A549 (cell line): ENCODE measurements around the gene DYNLT2B. TPM values are rescaled to one million over a fixed set of nuclear protein-coding genes. Genes with fewer than 3 reads are reported as not detected.

ENCODE experiments used
- ATAC-seq, 2 experiments: fragments of 200-7000 bp in 1 of 2; fragments of >200 bp in 1 of 2; cut with Nextera tagmentation in 1 of 2; cut with Tn5 transposase in 1 of 2; 3 replicates each; pipeline versions ENCODE4 v1.8.0 to v1.9.1; 2018 to 2020; ENCODE audit warnings: mild to moderate bottlenecking in 1 of 2, moderate library complexity in 1 of 2
- CTCF ChIA-PET: fragments of 300-600 bp; sonication (Branson Sonifier 250); formaldehyde crosslinking; extraction: SDS; loops from one replicate; lab custom pipeline; 2021; ENCODE audit warnings: antibody characterized with exemption, inconsistent platforms; lab: Yijun Ruan, JAX
- POLR2A ChIA-PET: fragments of 350-600 bp; formaldehyde crosslinking; extraction: SDS; loops from one replicate; lab custom pipeline; 2021; ENCODE audit warnings: antibody characterized with exemption, inconsistent platforms; lab: Yijun Ruan, JAX
- DNase-seq, 2 experiments: peaks; one replicate each; pipeline versions ENCODE4 v3.0.0 to v3.0.0-alpha.2; 2011 to 2016; ENCODE audit warnings: low read depth in 1 of 2, low spot score in 1 of 2
- FAIRE-seq: peaks from 2 replicates; lab custom pipeline; 2011; peaks lifted over from hg19 to GRCh38; lab: Jason Lieb, UNC
- H3K27ac ChIP-seq, 2 experiments: fragments of >200 bp; sonication (Bioruptor Twin); formaldehyde crosslinking; 3 replicates each; pipeline ENCODE4 v1.5.1; 2016 to 2017
- H3K4me1 ChIP-seq: fragments of >200 bp; sonication (Bioruptor Twin); formaldehyde crosslinking; 3 replicates; pipeline ENCODE4 v1.6.1; 2016
- H3K4me2 ChIP-seq: fragments of >200 bp; sonication (Bioruptor Twin); formaldehyde crosslinking; 3 replicates; pipeline ENCODE4 v1.6.1; 2016
- H3K4me3 ChIP-seq: fragments of >200 bp; sonication (Bioruptor Twin); formaldehyde crosslinking; 3 replicates; pipeline ENCODE4 v1.5.1; 2016
- H3K9me3 ChIP-seq: fragments of >200 bp; sonication (Bioruptor Twin); formaldehyde crosslinking; 3 replicates; pipeline ENCODE4 v1.6.1; 2016
- ATOH8 ChIP-seq: fragments of 250-450 bp; sonication (Bioruptor Pico); IDR thresholded peaks from 2 replicates; pipeline ENCODE4 v1.5.0; 2020; ENCODE audit warnings: low read depth, mild to moderate bottlenecking, moderate library complexity
- BCL3 ChIP-seq: fragments of >200 bp; sonication (Bioruptor Twin); formaldehyde crosslinking; IDR thresholded peaks from 3 replicates; pipeline ENCODE4 v1.6.1; 2016
- CEBPB ChIP-seq, 2 experiments: fragments of >200 bp in 1 of 2; sonication (Bioruptor Twin) in 1 of 2; formaldehyde crosslinking in 1 of 2; IDR thresholded peaks; 2 replicates each; pipeline ENCODE4 v1.6.1; 2012 to 2016
- CHD4 ChIP-seq: fragments of 200-600 bp; sonication (generic); IDR thresholded peaks from 2 replicates; pipeline ENCODE4 v1.6.1; 2016; ENCODE audit warnings: antibody characterized with exemption, mild to moderate bottlenecking, borderline replicate concordance
- E2F6 ChIP-seq: IDR thresholded peaks from 2 replicates; pipeline ENCODE4 v1.6.1; 2012; ENCODE audit warnings: low read depth, borderline replicate concordance
- EHF ChIP-seq: fragments of 250-450 bp; sonication (Bioruptor Pico); IDR thresholded peaks from 2 replicates; pipeline ENCODE4 v1.5.0; 2020; ENCODE audit warnings: mild to moderate bottlenecking
- ELK1 ChIP-seq: fragments of 150-350 bp; IDR thresholded peaks from 2 replicates; pipeline ENCODE4 v1.6.1; 2014; ENCODE audit warnings: low read depth, mild to moderate bottlenecking, low read length
- EP300 ChIP-seq, 2 experiments: fragments of >200 bp; sonication (Bioruptor Twin); formaldehyde crosslinking; IDR thresholded peaks; 2 replicates in 1 of 2; 3 replicates in 1 of 2; pipeline ENCODE4 v1.6.1; 2016 to 2017
- FOSB ChIP-seq: fragments of 250-450 bp; sonication (Bioruptor Pico); IDR thresholded peaks from 2 replicates; pipeline ENCODE4 v1.5.0; 2020; ENCODE audit warnings: mild to moderate bottlenecking, moderate library complexity
- FOSL2 ChIP-seq, 2 experiments: fragments of 450-650 bp in 1 of 2; fragments of >200 bp in 1 of 2; sonication (Bioruptor Twin) in 1 of 2; formaldehyde crosslinking; IDR thresholded peaks; 2 replicates each; pipeline versions ENCODE4 v1.5.0 to v1.6.1; 2016 to 2020; ENCODE audit warnings: mild to moderate bottlenecking in 1 of 2, moderate library complexity in 1 of 2
- JUN ChIP-seq, 2 experiments: fragments of >200 bp; sonication (Bioruptor Twin); formaldehyde crosslinking; IDR thresholded peaks; 2 replicates in 1 of 2; 3 replicates in 1 of 2; pipeline ENCODE4 v1.6.1; 2016 to 2017
- KDM1A ChIP-seq: fragments of 200-600 bp; sonication (generic); IDR thresholded peaks from 2 replicates; pipeline ENCODE4 v1.6.1; 2016; ENCODE audit warnings: low read depth, mild to moderate bottlenecking
- MAFK ChIP-seq: fragments of 450-650 bp; IDR thresholded peaks from 2 replicates; pipeline ENCODE4 v1.6.1; 2014; ENCODE audit not compliant: partially characterized antibody
- MAX ChIP-seq: IDR thresholded peaks from 2 replicates; pipeline ENCODE4 v1.6.1; 2012
- MAZ ChIP-seq: fragments of 150-350 bp; IDR thresholded peaks from 2 replicates; pipeline ENCODE4 v1.6.1; 2014; ENCODE audit warnings: antibody characterized with exemption, low read depth, low read length, borderline replicate concordance
- NR3C1 ChIP-seq: fragments of >200 bp; sonication (Bioruptor Twin); formaldehyde crosslinking; IDR thresholded peaks from 3 replicates; pipeline ENCODE4 v1.6.1; 2017
- PBX3 ChIP-seq: IDR thresholded peaks from 2 replicates; pipeline ENCODE4 v1.6.1; 2012
- POLR2A ChIP-seq: IDR thresholded peaks from 2 replicates; pipeline ENCODE4 v1.6.1; 2012; ENCODE audit warnings: mild to moderate bottlenecking, low read length
- POLR2AphosphoS2 ChIP-seq: conservative IDR thresholded peaks from 2 replicates; pipeline ENCODE4 v1.6.1; 2012; ENCODE audit warnings: low read length, improper control_type of control experiment, inconsistent platforms
- RARB ChIP-seq: fragments of 250-450 bp; sonication (Bioruptor Pico); IDR thresholded peaks from 2 replicates; pipeline ENCODE4 v1.8.0; 2021; ENCODE audit warnings: mild to moderate bottlenecking, moderate library complexity
- REST ChIP-seq: fragments of 200-600 bp; sonication (generic); IDR thresholded peaks from 2 replicates; pipeline ENCODE4 v1.6.1; 2016; ENCODE audit warnings: antibody characterized with exemption, mild to moderate bottlenecking, moderate library complexity
- SMC3 ChIP-seq: fragments of >200 bp; sonication (Bioruptor Twin); formaldehyde crosslinking; IDR thresholded peaks from 3 replicates; pipeline ENCODE4 v1.6.1; 2018; ENCODE audit warnings: inconsistent platforms
- SREBF2 ChIP-seq: fragments of 450-650 bp; IDR thresholded peaks from 2 replicates; pipeline ENCODE4 v1.6.1; 2014; ENCODE audit warnings: mild to moderate bottlenecking, moderate library complexity
- TFCP2L1 ChIP-seq: fragments of 250-450 bp; sonication (Bioruptor Pico); IDR thresholded peaks from 2 replicates; pipeline ENCODE4 v1.5.0; 2021; ENCODE audit warnings: mild to moderate bottlenecking
- USF2 ChIP-seq: fragments of 450-650 bp; IDR thresholded peaks from 2 replicates; pipeline ENCODE4 v1.6.1; 2014; ENCODE audit warnings: antibody characterized with exemption
- WGBS: methylation state at CpG from one replicate; pipeline ENCODE4 v1.1.6; 2017; ENCODE audit errors: missing lambda C conversion rate; 5-methylcytosine and 5-hydroxymethylcytosine counted together
- polyA plus RNA-seq, 4 experiments: library from polyadenylated mRNA; depleted of rRNA in 3 of 4; stranded (reverse); fragments of >200 nt; fragmentation: RNase III in 1 of 4; extraction: RNeasy Plus Mini Kit Qiagen cat#74134 plus additional on column Dnase treatment in 1 of 4; gene quantifications; 2 replicates in 3 of 4; 3 replicates in 1 of 4; pipeline ENCODE4 v1.2.3, GENCODE V29; 2011 to 2017

The DYNLT2B gene
- polyA plus RNA-seq, 2 of the 4 experiments (the other 2 are of a cell fraction): 34.7 to 34.9 TPM

GRCh38 chr3:196323691-196324090, 5.7 kb upstream of the DYNLT2B start:
- Histone ChIP-seq H3K9me3 (no peaks in the 10 kb centered on the region), H3K27ac (no peak overlapping the region), H3K4me3 (no peak overlapping the region), H3K4me1 (no peaks in the 10 kb centered on the region), H3K4me2 (no peak overlapping the region)
- WGBS: 84% methylated on average over 11 of the region's 11 CpGs
- TF ChIP-seq REST: no peak
- TF ChIP-seq ATOH8 (CRISPR knock-in tag): no peak
- TF ChIP-seq EHF: no peak
- no peak for TF ChIP-seq NR3C1
- TF ChIP-seq CEBPB (IDR thresholded peaks at IDR 0.05): no peak
- TF ChIP-seq MAX: no peak
- no peak for TF ChIP-seq USF2
- no peak for TF ChIP-seq RARB
- no peak for TF ChIP-seq MAZ
- TF ChIP-seq POLR2AphosphoS2: no peak
- no peak for TF ChIP-seq SMC3
- TF ChIP-seq ELK1: no peak
- FAIRE-seq (no peak), ATAC-seq (peak; percentile 36 to 62; a peak in 4 of 6 replicates), DNase-seq (no peak)
- POLR2A ChIA-PET: no interaction called here
- CTCF ChIA-PET: interaction anchor here (0.6 to 1.0 kb wide), 3 partner anchors 14 to 374 kb away, joined by 3 read pairs; no protein-coding TSS in a partner anchor

GRCh38 chr3:196323016-196323415, 5.0 kb upstream of the DYNLT2B start:
- CTCF ChIA-PET: no interaction called here

More at GRCh38 chr3:196323016-196323415, 5.0 kb upstream of the DYNLT2B start:
- no peak overlapping the region for H3K4me2 ChIP-seq
- POLR2A ChIA-PET: no interaction called here
- no peak for FAIRE-seq
- no peak overlapping the region for H3K27ac ChIP-seq
- TF ChIP-seq KDM1A (no peak), CHD4 (no peak), E2F6 (no peak), PBX3 (no peak), JUN (IDR thresholded peaks at IDR 0.05) (no peak), EP300 (IDR thresholded peaks at IDR 0.05) (no peak), POLR2A (no peak), MAFK (no peak), SMC3 (no peak), SREBF2 (no peak), BCL3 (no peak), FOSL2 (IDR thresholded peaks at IDR 0.05) (no peak), FOSL2 (CRISPR knock-in tag; IDR thresholded peaks at IDR 0.05) (no peak), FOSB (CRISPR knock-in tag) (no peak), TFCP2L1 (no peak)
- H3K4me3 ChIP-seq: no peak overlapping the region
- no peak for DNase-seq
- WGBS: 86% methylated on average over 4 of the region's 4 CpGs
- H3K4me1 ChIP-seq: no peaks in the 10 kb centered on the region
- no peaks in the 10 kb centered on the region for H3K9me3 ChIP-seq
- ATAC-seq: no peak
